ENCODE data around the gene DNAL1.

DNAL1 gene

DNA sequence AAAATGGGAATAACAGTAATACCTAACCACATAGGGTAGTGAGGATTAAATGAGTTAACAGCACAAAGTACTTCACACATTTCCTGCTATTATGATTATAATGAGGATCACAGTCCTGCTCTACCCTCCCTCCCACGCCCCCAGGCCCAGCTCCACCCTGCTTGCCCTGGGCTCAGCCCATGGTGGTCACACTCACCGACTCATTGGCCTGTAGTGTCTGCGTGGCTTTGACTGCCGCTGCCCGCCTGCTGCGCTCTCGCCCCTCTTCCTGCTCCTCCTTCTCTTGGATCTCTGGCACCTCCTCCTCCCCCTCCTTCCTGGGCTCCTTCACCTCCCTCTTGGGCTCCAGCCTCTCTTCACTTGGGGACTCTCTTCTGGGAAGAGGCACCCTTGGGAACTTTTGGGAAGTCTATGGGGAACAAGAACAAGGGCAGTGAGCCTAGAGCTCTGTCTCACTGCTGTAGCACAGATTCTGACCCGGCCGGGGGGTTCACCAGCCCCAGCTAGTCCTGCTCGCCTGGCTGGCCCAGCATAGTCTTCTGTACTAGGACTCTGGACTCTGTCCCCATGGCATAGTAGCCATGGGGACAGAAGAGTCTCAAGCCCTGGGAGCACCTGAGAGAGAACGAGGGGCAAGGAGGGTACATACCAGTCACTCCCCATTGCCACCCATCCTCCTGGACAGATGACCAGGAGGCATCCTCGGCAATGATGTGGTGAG lies 76.5 kb downstream of the DNAL1 start:
- no peak for TF ChIP-seq CTCF (IDR thresholded peaks at IDR 0.05; ENCODE audit: low read depth, low read length)
- H3K36me3 ChIP-seq, result peaks cover 70% of the 10 kb centered on the region
- DNase-seq, result no peak
- peaks cover 22% of the 10 kb centered on the region for H3K4me1 ChIP-seq
- H3K9me3 ChIP-seq, result no peaks in the 10 kb centered on the region
- no peak overlapping the region for H3K4me3 ChIP-seq (ENCODE audit: low read depth, low read length)
- no peaks in the 10 kb centered on the region for H3K27me3 ChIP-seq

DNA sequence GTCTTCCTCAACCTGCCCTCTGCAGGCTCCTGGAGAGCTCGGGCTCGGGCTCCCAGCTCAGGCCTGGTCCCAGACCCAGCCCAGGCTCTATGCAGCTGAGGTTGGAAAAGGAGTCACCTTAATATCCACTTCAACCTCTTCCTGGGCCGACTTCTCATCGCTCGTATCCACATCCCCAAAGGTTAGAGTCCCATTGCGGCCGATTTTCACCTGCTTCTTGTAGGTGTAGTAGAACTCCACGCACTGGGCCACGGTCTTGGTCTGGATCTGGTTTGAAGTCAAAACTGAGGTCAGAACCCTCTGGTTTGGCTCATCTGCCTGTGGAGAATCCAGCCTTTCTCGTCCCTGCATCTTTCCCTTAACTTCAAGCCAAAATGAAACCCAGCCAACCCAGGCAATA lies 77.8 kb downstream of the DNAL1 start:
- no peak overlapping the region for H3K4me3 ChIP-seq (ENCODE audit: low read depth, low read length)
- peaks cover 80% of the 10 kb centered on the region for H3K36me3 ChIP-seq
- no peaks in the 10 kb centered on the region for H3K27me3 ChIP-seq
- H3K4me1 ChIP-seq, result peaks cover 16% of the 10 kb centered on the region
- DNase-seq, result no peak
- no peaks in the 10 kb centered on the region for H3K9me3 ChIP-seq
- no peak for TF ChIP-seq CTCF (IDR thresholded peaks at IDR 0.05; ENCODE audit: low read depth, low read length)

- peaks cover 83% of the 10 kb centered on the region for H3K36me3 ChIP-seq
- peaks cover 14% of the 10 kb centered on the region for H3K4me1 ChIP-seq
- no peak overlapping the region for H3K4me3 ChIP-seq (ENCODE audit: low read depth, low read length)
Measured at GRCh38 chr14:73723406-73723796, 78.6 kb downstream of the DNAL1 start.

DNA sequence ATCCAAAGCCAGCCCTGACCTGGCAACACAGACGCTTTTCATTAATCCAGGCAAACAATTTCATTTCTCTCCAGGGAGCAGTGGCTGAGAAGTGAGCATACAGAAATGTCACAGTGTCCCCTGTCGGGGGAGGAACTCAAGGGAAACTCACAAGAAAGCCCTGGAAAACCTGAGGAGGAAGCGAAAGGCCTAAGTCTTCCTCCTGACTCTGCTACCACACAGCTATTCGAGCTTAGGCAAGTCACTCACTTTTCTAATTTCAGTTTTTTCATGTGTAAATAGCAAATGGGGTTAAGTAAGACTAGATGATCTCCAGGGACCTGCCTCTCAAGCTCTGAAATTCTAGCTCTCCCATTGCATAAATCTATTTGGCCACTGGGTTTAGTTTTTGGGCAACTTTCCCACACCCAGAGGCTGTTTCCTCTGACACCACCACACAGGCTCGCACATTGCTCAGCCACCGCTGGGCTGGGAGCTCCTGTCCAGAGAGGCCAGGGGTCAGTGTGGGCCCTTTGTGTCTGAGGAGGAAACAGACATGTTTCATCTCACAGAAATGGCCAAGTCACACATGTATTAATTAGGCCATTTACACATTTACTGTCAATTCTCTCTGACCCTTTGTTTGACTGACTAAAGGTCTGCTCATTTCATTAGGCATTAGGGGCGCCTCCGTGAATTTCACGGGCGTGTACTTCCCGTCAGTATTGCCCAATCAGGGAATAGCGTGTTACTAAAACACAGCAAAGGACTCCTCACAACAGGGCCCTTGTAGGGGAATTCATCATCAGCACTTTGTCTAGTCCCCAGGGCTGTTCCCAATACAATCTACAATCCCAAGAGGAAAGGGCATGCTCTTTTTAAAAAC lies 79.2 kb downstream of the DNAL1 start:
- DNase-seq, result no peak
- H3K4me1 ChIP-seq, result peaks cover 19% of the 10 kb centered on the region
- no peak overlapping the region for H3K4me3 ChIP-seq (ENCODE audit: low read depth, low read length)
- H3K36me3 ChIP-seq, result peaks cover 89% of the 10 kb centered on the region
- no peaks in the 10 kb centered on the region for H3K9me3 ChIP-seq
- no peaks in the 10 kb centered on the region for H3K27me3 ChIP-seq
- peak; percentile 51 for TF ChIP-seq CTCF (IDR thresholded peaks at IDR 0.05; ENCODE audit: low read depth, low read length)

More at GRCh38 chr14:73723406-73723796, 78.6 kb downstream of the DNAL1 start:
- no peak for TF ChIP-seq CTCF (IDR thresholded peaks at IDR 0.05; ENCODE audit: low read depth, low read length)
- no peak for DNase-seq
- H3K27me3 ChIP-seq, result no peaks in the 10 kb centered on the region
- H3K9me3 ChIP-seq, result no peaks in the 10 kb centered on the region

DNA sequence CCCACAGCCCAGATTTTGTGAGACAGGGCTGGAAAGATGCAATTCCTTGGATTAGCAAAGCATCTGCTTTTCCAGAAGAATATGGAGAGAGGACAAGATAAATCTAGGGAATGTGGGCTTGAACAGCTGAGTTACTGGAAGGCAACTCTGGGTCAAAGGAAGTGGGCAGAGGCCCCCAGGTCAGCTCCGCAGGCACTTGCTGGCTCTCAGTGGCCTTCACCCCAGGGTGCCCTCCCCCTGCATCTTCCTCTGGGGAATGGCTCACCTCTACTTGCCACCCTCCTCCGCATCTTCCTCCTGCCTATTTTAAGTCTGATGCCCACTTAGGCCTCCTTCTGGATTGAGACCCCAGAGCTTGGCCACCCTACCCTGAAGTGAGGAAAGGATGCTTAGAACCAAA lies 79.9 kb downstream of the DNAL1 start:
- Histone ChIP-seq H3K27me3 (no peaks in the 10 kb centered on the region), H3K9me3 (no peaks in the 10 kb centered on the region), H3K4me3 (ENCODE audit: low read depth, low read length) (no peak overlapping the region), H3K36me3 (peaks cover 91% of the 10 kb centered on the region), H3K4me1 (peaks cover 19% of the 10 kb centered on the region)
- no peak for TF ChIP-seq CTCF (IDR thresholded peaks at IDR 0.05; ENCODE audit: low read depth, low read length)
- no peak for DNase-seq
